COR-L47 (cell line): ENCODE data around the gene GHRH.
A peak's percentile ranks its signal among the peaks of the same experiment; 100 is the strongest.

ENCODE experiments used
- DNase-seq: peaks from one replicate; lab custom pipeline; 2025; lab: John Stamatoyannopoulos, UW

The GHRH gene

GRCh38 chr20:37290158-37290810 lies 28.7 kb upstream of the GHRH start:
- no peak for DNase-seq

GRCh38 chr20:37288091-37288490 lies 26.5 kb upstream of the GHRH start:
- no peak for DNase-seq

- DNase-seq = no peak
These were observed 24.2 kb upstream of the GHRH start for GRCh38 chr20:37285664-37286374.

GRCh38 chr20:37284691-37285161 lies 23.1 kb upstream of the GHRH start:
- DNase-seq = no peak

DNA sequence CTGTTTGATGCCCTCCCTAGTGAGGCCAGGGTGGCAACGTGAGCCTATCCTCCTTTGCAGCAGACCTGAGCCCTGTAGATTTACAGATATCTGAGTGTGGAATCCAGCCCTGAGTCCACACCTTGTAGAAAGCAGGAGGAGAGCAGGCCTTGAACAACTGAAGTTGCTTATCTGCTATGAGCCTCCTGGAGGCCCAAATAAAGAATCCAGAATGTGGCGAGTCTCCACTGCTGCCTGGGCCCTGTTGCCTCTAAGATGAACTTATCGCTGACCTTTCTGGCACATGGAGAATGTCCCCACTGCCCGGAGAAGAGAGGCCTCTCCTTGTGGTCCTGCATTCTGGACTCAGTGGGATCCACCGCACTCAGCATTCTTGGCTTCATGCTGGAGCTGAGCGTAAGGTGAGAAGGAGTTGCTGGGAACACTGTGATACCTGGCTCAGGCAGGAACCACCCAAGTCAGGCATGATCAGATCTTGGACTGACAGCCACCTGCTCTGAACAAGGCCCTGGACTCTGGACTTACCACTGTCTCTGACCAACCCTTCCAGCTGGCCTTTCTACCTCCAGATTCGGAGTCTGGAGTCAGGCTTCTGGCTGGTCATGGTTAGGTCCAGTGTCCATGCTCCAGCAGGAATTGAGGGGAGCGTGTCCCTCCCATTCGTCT lies 22.0 kb upstream of the GHRH start:
- DNase-seq = no peak

GRCh38 chr20:37282556-37282955 lies 20.9 kb upstream of the GHRH start:
- DNase-seq = no peak

- DNase-seq = no peak
These were observed 18.8 kb upstream of the GHRH start for GRCh38 chr20:37280403-37280802.

DNA sequence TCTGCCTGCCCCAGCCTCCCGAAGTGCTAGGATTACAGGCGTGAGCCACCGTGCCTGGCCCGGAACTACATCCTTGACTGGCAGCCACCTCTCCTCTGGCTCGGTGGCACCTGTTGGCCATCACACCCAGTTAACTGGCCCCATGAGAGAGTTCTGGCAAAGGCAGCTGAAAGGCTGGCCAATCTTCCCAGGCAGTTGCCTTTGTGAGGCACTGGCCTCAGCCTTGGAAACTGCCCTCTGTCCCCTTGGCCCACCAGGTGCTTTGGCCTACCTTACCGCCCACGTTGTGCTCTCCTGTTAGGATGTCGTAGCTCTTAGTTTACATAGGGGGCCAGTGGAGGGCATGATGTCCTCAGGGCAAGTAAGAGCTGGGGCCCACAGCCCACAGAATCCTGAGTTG lies 18.2 kb upstream of the GHRH start:
- DNase-seq = no peak

- no peak for DNase-seq
These were observed 17.5 kb upstream of the GHRH start for GRCh38 chr20:37278966-37279590.

- no peak for DNase-seq
These were observed 15.6 kb upstream of the GHRH start for GRCh38 chr20:37277253-37277593.

- DNase-seq = peak; percentile 50
These were observed 15.1 kb upstream of the GHRH start for GRCh38 chr20:37276494-37277252.

- DNase-seq = no peak
These were observed 13.4 kb upstream of the GHRH start for GRCh38 chr20:37274851-37275524.

GRCh38 chr20:37273988-37274387 lies 12.4 kb upstream of the GHRH start:
- DNase-seq = no peak

DNA sequence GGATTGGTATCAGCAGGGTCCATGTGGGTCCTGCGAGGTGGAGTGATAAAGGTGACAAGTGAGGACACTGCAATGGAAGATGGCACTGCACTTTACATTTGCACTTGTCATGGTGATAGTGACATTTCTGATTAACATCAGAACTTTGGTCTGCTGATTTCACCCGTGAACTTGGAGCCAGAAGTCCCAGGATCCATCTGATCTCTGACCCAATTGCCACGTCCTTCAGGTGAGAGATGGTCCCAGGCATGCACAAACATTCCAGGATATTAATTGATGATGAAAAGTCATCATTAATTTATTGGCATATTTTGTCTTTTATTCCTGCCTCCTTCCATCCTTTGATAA lies 9.8 kb upstream of the GHRH start:
- DNase-seq = no peak

DNA sequence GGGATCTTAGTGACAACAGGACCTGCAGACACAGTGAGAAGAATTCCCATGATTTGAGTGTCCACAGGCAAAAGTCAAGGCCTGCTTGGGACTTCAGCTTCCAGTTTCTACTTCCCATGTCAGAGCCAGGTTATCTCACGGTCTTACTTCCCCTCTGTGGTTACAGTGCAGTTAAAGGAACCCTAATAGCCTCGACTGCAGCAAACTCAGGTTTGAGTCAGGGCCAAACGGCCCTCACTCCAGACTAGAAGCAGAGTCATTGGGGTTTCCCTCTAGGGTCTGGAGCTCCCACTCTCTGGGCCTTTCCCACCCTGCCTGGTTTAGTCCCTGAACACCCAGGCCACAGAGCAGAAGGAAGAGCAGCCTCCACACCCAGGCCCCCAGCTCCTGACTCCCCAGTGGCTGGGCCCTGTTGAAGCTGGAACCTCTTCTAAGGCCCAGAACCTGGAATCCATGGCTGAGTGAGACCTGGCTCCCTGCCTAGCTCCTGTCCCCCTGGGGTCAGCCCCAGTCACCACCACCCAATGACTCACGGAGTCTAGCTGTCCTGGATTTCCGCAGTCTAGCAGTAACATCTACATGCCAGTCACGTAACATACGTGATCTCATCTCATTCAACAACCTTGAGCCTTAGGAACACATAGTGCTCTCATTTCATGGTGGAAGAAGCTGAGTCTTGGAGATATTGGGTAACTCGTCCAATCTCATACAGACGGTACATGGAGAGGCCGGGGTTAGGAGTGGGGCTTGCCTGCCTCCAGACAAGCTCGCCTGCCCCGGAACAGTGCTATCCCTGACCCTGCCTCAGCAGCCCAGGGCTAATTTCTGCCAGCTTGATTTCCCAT lies 9.2 kb upstream of the GHRH start:
- no peak for DNase-seq

- DNase-seq = no peak
These were observed 6.2 kb upstream of the GHRH start for GRCh38 chr20:37267667-37268313.

- no peak for DNase-seq
These were observed 5.5 kb upstream of the GHRH start for GRCh38 chr20:37266940-37267666.

GRCh38 chr20:37265152-37265551 lies 3.5 kb upstream of the GHRH start:
- DNase-seq = no peak

- no peak for DNase-seq
These were observed 2.1 kb upstream of the GHRH start for GRCh38 chr20:37263686-37264085.

GRCh38 chr20:37262505-37262904 lies 891 bp upstream of the GHRH start:
- DNase-seq = no peak
